Fibroblast of lung (primary cell): Measurements from ENCODE around the gene ADAMTS17. TPM values are rescaled to one million over a fixed set of nuclear protein-coding genes. Genes with fewer than 3 reads are reported as not detected.

ENCODE experiments used
- DNase-seq, 2 donors: peaks; one replicate each; pipeline versions ENCODE4 v3.0.0 to v3.0.0-alpha.2; 2010; ENCODE audit warnings: low read depth in 2 of 2
- H2AFZ ChIP-seq: 2 replicates; pipeline ENCODE4 v1.5.1; 2012; ENCODE audit warnings: low read length, control low read depth, inconsistent platforms
- H3K27ac ChIP-seq: 2 replicates; pipeline ENCODE4 v1.5.1; 2011; ENCODE audit warnings: low read length, control low read depth; ENCODE audit not compliant: insufficient read depth
- H3K27me3 ChIP-seq: 2 replicates; pipeline ENCODE4 v1.5.1; 2011; ENCODE audit warnings: mild to moderate bottlenecking, low read length; ENCODE audit not compliant: control insufficient read depth, insufficient read depth
- H3K36me3 ChIP-seq: 2 replicates; pipeline ENCODE4 v1.5.1; 2011; ENCODE audit warnings: low read length; ENCODE audit not compliant: control insufficient read depth, insufficient read depth
- H3K4me1 ChIP-seq: 2 replicates; pipeline ENCODE4 v1.5.1; 2011; ENCODE audit warnings: low read length; ENCODE audit not compliant: control insufficient read depth, insufficient read depth; ENCODE audit errors: extremely low read depth
- H3K4me2 ChIP-seq: 2 replicates; pipeline ENCODE4 v1.5.1; 2011; ENCODE audit warnings: low read length, control low read depth; ENCODE audit not compliant: insufficient read depth; ENCODE audit errors: extremely low read depth
- H3K4me3 ChIP-seq, 4 experiments: fragments of 200-600 bp in 1 of 4; sonication (generic) in 1 of 4; replicated peaks in 1 of 4; 2 replicates each; pipeline ENCODE4 v1.5.1; 2011 to 2016; ENCODE audit warnings: low read length in 4 of 4, low read depth in 3 of 4, mild to moderate bottlenecking in 3 of 4, control low read depth in 2 of 4, inconsistent platforms in 1 of 4, mixed read lengths in 1 of 4; ENCODE audit not compliant: insufficient read depth in 1 of 4; ENCODE audit errors: control extremely low read depth in 1 of 4
- H3K79me2 ChIP-seq: 2 replicates; pipeline ENCODE4 v1.5.1; 2012; ENCODE audit warnings: mild to moderate bottlenecking, low read length, inconsistent platforms; ENCODE audit not compliant: control insufficient read depth, insufficient read depth
- H3K9ac ChIP-seq: 2 replicates; pipeline ENCODE4 v1.5.1; 2011; ENCODE audit warnings: mild to moderate bottlenecking, low read length, control low read depth; ENCODE audit not compliant: insufficient read depth
- H3K9me3 ChIP-seq: 2 replicates; pipeline ENCODE4 v1.5.1; 2012; ENCODE audit warnings: low read depth, low read length; ENCODE audit not compliant: control insufficient read depth, insufficient read depth
- H4K20me1 ChIP-seq: 2 replicates; pipeline ENCODE4 v1.5.1; 2011; ENCODE audit warnings: low read length; ENCODE audit not compliant: control insufficient read depth, insufficient read depth; ENCODE audit errors: extremely low read depth
- CTCF ChIP-seq, 2 donors: IDR thresholded peaks in 1 of 2; conservative IDR thresholded peaks in 1 of 2; 1 replicate in 1 of 2; 2 replicates in 1 of 2; pipeline ENCODE4 v1.5.1; 2011 to 2012; ENCODE audit warnings: low read length in 2 of 2, control low read depth in 1 of 2, inconsistent platforms in 1 of 2, low read depth in 1 of 2, mild to moderate bottlenecking in 1 of 2
- EZH2 ChIP-seq: IDR thresholded peaks from 2 replicates; pipeline ENCODE4 v1.5.1; 2012; ENCODE audit warnings: low read length, control low read depth, mild to moderate bottlenecking; ENCODE audit errors: missing control alignments
- polyA plus RNA-seq, 2 donors: library from polyadenylated mRNA; depleted of rRNA in 1 of 2; stranded (reverse) in 1 of 2; unstranded in 1 of 2; fragments of >200 nt; gene quantifications; 2 replicates each; pipeline ENCODE4 v1.2.1, GENCODE V29; 2011 to 2012; ENCODE audit warnings: missing spikeins in 1 of 2
- total RNA-seq: library from RNA; depleted of rRNA; stranded (reverse); fragments of >200 nt; gene quantifications from 2 replicates; pipeline ENCODE4 v1.2.1, GENCODE V29; 2014

Gene ADAMTS17
- total and polyA plus RNA-seq, 2 donors (not counting 1 experiment from before 2014, with no cell fraction given): 0.09 to 0.17 TPM

GRCh38 chr15:100253640-100254039 lies 88.1 kb downstream of the ADAMTS17 start:
- no peaks in the 10 kb centered on the region for H3K27me3 ChIP-seq

GRCh38 chr15:100252779-100253417 lies 88.9 kb downstream of the ADAMTS17 start:
- Histone ChIP-seq H3K27me3 (no peaks in the 10 kb centered on the region), H4K20me1 (no peaks in the 10 kb centered on the region), H3K9me3 (no peaks in the 10 kb centered on the region), H3K27ac (no peak overlapping the region), H3K4me2 (no peak overlapping the region), H3K79me2 (no peaks in the 10 kb centered on the region), H2AFZ (no peak overlapping the region), H3K4me1 (no peaks in the 10 kb centered on the region), H3K9ac (no peak overlapping the region), H3K36me3 (no peaks in the 10 kb centered on the region), H3K4me3 (no peak overlapping the region)
- TF ChIP-seq EZH2: no peak
- TF ChIP-seq CTCF (conservative IDR thresholded peaks at IDR 0.05 in 1 of 2, IDR thresholded peaks at IDR 0.05 in 1 of 2; ENCODE audit: low read depth in 1 of 2, low read length in 2 of 2): no peak
- DNase-seq: peak in 1 of 2 donors; percentile 6

More at GRCh38 chr15:100253640-100254039, 88.1 kb downstream of the ADAMTS17 start:
- Histone ChIP-seq H4K20me1 (no peaks in the 10 kb centered on the region), H3K4me1 (no peaks in the 10 kb centered on the region), H3K79me2 (no peaks in the 10 kb centered on the region), H3K36me3 (no peaks in the 10 kb centered on the region), H3K9ac (no peak overlapping the region), H3K4me2 (no peak overlapping the region), H3K4me3 (no peak overlapping the region), H3K9me3 (no peaks in the 10 kb centered on the region), H3K27ac (no peak overlapping the region), H2AFZ (no peak overlapping the region)
- TF ChIP-seq CTCF (conservative IDR thresholded peaks at IDR 0.05 in 1 of 2, IDR thresholded peaks at IDR 0.05 in 1 of 2; ENCODE audit: low read depth in 1 of 2, low read length in 2 of 2) (no peak), EZH2 (no peak)
- no peak for DNase-seq

- Histone ChIP-seq H3K4me1 (no peaks in the 10 kb centered on the region), H4K20me1 (no peaks in the 10 kb centered on the region), H3K9ac (no peak overlapping the region), H3K27me3 (no peaks in the 10 kb centered on the region), H3K4me3 (no peak overlapping the region), H2AFZ (no peak overlapping the region), H3K27ac (no peak overlapping the region), H3K9me3 (no peaks in the 10 kb centered on the region), H3K36me3 (no peaks in the 10 kb centered on the region), H3K4me2 (no peak overlapping the region), H3K79me2 (no peaks in the 10 kb centered on the region)
- TF ChIP-seq EZH2 (no peak), CTCF (conservative IDR thresholded peaks at IDR 0.05 in 1 of 2, IDR thresholded peaks at IDR 0.05 in 1 of 2; ENCODE audit: low read depth in 1 of 2, low read length in 2 of 2) (no peak)
- DNase-seq: no peak
Measured at GRCh38 chr15:100252359-100252758, 89.4 kb downstream of the ADAMTS17 start.
